Measurements from ENCODE around the gene HIPK1. TPM values are rescaled to one million over a fixed set of nuclear protein-coding genes. Genes with fewer than 3 reads are reported as not detected.

The HIPK1 gene
- total RNA-seq, 1 donor from 2014 or later = 52.2 TPM

GRCh38 chr1:113940365-113941244, 11.5 kb downstream of the HIPK1 start:
- peaks cover 32% of the 10 kb centered on the region for H3K36me3 ChIP-seq
- no peak for TF ChIP-seq CTCF (IDR thresholded peaks at IDR 0.05; ENCODE audit: borderline replicate concordance)
- intact Hi-C loops (cut with micrococcal nuclease) = no loop called here
- H3K27me3 ChIP-seq (ENCODE audit: low read depth) = no peaks in the 10 kb centered on the region
- no peaks in the 10 kb centered on the region for H3K9me3 ChIP-seq (replicated peaks)
- peaks cover 45% of the 10 kb centered on the region for H3K4me1 ChIP-seq
- H3K4me3 ChIP-seq = no peak overlapping the region
- no peak for DNase-seq
- no peak overlapping the region for H3K27ac ChIP-seq (replicated peaks)

- Histone ChIP-seq H3K27me3 (ENCODE audit: low read depth) (no peaks in the 10 kb centered on the region), H3K4me1 (peaks cover 49% of the 10 kb centered on the region), H3K4me3 (no peak overlapping the region), H3K9me3 (replicated peaks) (no peaks in the 10 kb centered on the region), H3K27ac (replicated peaks) (no peak overlapping the region), H3K36me3 (peaks cover 32% of the 10 kb centered on the region)
- DNase-seq = no peak
- intact Hi-C loops (cut with micrococcal nuclease) = no loop called here
- no peak for TF ChIP-seq CTCF (IDR thresholded peaks at IDR 0.05; ENCODE audit: borderline replicate concordance)
These were observed 12.1 kb downstream of the HIPK1 start for GRCh38 chr1:113941245-113941559.

GRCh38 chr1:113942527-113942926, 13.4 kb downstream of the HIPK1 start:
- Histone ChIP-seq H3K4me1 (peaks cover 51% of the 10 kb centered on the region), H3K27ac (replicated peaks) (no peak overlapping the region), H3K27me3 (ENCODE audit: low read depth) (no peaks in the 10 kb centered on the region), H3K9me3 (replicated peaks) (no peaks in the 10 kb centered on the region), H3K36me3 (peaks cover 32% of the 10 kb centered on the region), H3K4me3 (no peak overlapping the region)
- no peak for TF ChIP-seq CTCF (IDR thresholded peaks at IDR 0.05; ENCODE audit: borderline replicate concordance)
- DNase-seq = no peak
- intact Hi-C loops (cut with micrococcal nuclease) = no loop called here

- TF ChIP-seq CTCF (IDR thresholded peaks at IDR 0.05; ENCODE audit: borderline replicate concordance) = no peak
- no peak overlapping the region for H3K4me3 ChIP-seq
- peaks cover 52% of the 10 kb centered on the region for H3K4me1 ChIP-seq
- DNase-seq = no peak
- intact Hi-C loops (cut with micrococcal nuclease) = no loop called here
- H3K27me3 ChIP-seq (ENCODE audit: low read depth) = no peaks in the 10 kb centered on the region
- no peak overlapping the region for H3K27ac ChIP-seq (replicated peaks)
- peaks cover 32% of the 10 kb centered on the region for H3K36me3 ChIP-seq
- no peaks in the 10 kb centered on the region for H3K9me3 ChIP-seq (replicated peaks)
These were observed 14.1 kb downstream of the HIPK1 start for GRCh38 chr1:113943028-113943811.

GRCh38 chr1:113945329-113945728, 16.2 kb downstream of the HIPK1 start:
- no peak for TF ChIP-seq CTCF (IDR thresholded peaks at IDR 0.05; ENCODE audit: borderline replicate concordance)
- H3K9me3 ChIP-seq (replicated peaks) = no peaks in the 10 kb centered on the region
- peaks cover 44% of the 10 kb centered on the region for H3K4me1 ChIP-seq
- H3K36me3 ChIP-seq = peaks cover 31% of the 10 kb centered on the region
- intact Hi-C loops (cut with micrococcal nuclease) = no loop called here
- DNase-seq = no peak
- H3K27ac ChIP-seq (replicated peaks) = no peak overlapping the region
- H3K4me3 ChIP-seq = no peak overlapping the region
- no peaks in the 10 kb centered on the region for H3K27me3 ChIP-seq (ENCODE audit: low read depth)
